GM18526 (cell line): ENCODE results near the gene DSCAM.

Experiments
- POLR2A ChIP-seq: IDR thresholded peaks from 3 replicates; pipeline ENCODE4 v1.6.1; 2011; ENCODE audit not compliant: insufficient read length; ENCODE audit errors: extremely low read depth

Gene DSCAM

GRCh38 chr21:40844935-40845334, 2.0 kb downstream of the DSCAM start:
- TF ChIP-seq POLR2A = no peak

GRCh38 chr21:40842197-40842552, 4.8 kb downstream of the DSCAM start:
- no peak for TF ChIP-seq POLR2A

GRCh38 chr21:40841524-40842196, 5.3 kb downstream of the DSCAM start:
- TF ChIP-seq POLR2A = no peak

GRCh38 chr21:40840401-40841125, 6.4 kb downstream of the DSCAM start:
- TF ChIP-seq POLR2A = no peak

GRCh38 chr21:40839521-40839920, 7.4 kb downstream of the DSCAM start:
- TF ChIP-seq POLR2A = no peak

GRCh38 chr21:40837456-40837855, 9.5 kb downstream of the DSCAM start:
- TF ChIP-seq POLR2A = no peak

GRCh38 chr21:40835184-40835694, 11.7 kb downstream of the DSCAM start:
- TF ChIP-seq POLR2A = no peak

- no peak for TF ChIP-seq POLR2A
Observed at GRCh38 chr21:40833184-40833583, 13.8 kb downstream of the DSCAM start.

GRCh38 chr21:40832316-40832715, 14.6 kb downstream of the DSCAM start:
- TF ChIP-seq POLR2A = no peak

GRCh38 chr21:40830836-40831235, 16.1 kb downstream of the DSCAM start:
- no peak for TF ChIP-seq POLR2A

- TF ChIP-seq POLR2A = no peak
Observed at GRCh38 chr21:40829791-40830190, 17.2 kb downstream of the DSCAM start.

- no peak for TF ChIP-seq POLR2A
Observed at GRCh38 chr21:40829308-40829707, 17.6 kb downstream of the DSCAM start.

- TF ChIP-seq POLR2A = no peak
Observed at GRCh38 chr21:40827509-40827908, 19.4 kb downstream of the DSCAM start.

GRCh38 chr21:40819071-40819900, 27.7 kb downstream of the DSCAM start:
- TF ChIP-seq POLR2A = no peak

GRCh38 chr21:40813918-40814317, 33.0 kb downstream of the DSCAM start:
- TF ChIP-seq POLR2A = no peak
